HG03442 (cell line): ENCODE results near the gene IMP3.
A peak's percentile ranks its signal among the peaks of the same experiment; 100 is the strongest.

ENCODE experiments used
- ATAC-seq: cut with Tn5 transposase; IDR thresholded peaks from one replicate; pipeline ENCODE4 v1.9.1; 2021; ENCODE audit warnings: mild to moderate bottlenecking, moderate library complexity; ENCODE audit not compliant: unreplicated experiment

IMP3 gene

GRCh38 chr15:75625542-75626347 lies 14.3 kb downstream of the IMP3 start, which contains the start of gene SNUPN:
Gene SNUPN (minus strand): TSS chr15:75625725. CDS start chr15:75621051, 4,674 bp downstream.
- peak; percentile 70 for ATAC-seq

DNA sequence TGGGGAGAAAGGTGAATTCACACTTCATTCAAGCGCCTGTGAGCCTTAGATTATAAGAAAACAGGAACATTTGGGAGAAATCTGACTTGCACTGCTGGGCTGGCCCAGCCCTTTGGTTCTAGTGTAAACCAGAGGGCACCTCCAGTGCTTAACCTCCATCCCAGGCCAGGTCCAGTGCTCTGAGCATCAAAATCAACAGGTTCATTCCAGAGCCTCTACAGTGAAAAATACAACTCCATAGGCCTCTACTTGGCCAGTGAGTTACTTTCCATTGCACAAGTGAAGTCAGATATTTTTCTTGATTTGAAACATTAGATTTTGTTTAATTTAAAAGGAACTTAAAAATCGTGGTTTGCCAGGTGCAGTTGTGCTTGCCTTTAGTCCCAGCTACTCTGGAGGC lies 17.5 kb downstream of the IMP3 start:
- no peak for ATAC-seq

DNA sequence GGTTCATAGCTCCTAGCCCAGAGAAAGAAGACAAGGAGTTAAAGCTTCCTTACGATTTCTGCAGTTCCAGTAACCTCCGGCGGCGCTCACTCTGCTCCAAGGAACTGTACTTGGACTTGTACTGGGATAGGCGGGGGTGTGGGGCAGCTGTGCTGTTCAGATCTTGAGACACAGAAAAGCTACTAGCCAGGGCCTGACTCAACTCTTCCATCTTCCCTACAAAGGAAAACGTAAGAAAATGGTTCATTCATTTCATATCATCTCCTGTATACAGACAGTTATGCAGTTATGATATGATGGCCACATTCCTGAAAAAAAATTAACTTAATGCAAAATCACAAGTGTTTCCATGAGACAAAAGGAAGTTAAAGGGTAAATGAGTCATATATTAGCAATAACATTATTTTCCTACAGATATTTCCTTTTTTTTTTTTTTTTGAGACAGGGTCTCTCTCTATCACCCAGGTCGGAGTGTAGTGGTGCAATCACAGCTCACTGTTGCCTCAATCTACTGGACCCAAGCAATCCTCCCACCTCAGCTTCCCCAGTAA lies 19.1 kb downstream of the IMP3 start:
- ATAC-seq, result no peak

- ATAC-seq, result no peak
These were observed 19.8 kb downstream of the IMP3 start for GRCh38 chr15:75620058-75620820.

DNA sequence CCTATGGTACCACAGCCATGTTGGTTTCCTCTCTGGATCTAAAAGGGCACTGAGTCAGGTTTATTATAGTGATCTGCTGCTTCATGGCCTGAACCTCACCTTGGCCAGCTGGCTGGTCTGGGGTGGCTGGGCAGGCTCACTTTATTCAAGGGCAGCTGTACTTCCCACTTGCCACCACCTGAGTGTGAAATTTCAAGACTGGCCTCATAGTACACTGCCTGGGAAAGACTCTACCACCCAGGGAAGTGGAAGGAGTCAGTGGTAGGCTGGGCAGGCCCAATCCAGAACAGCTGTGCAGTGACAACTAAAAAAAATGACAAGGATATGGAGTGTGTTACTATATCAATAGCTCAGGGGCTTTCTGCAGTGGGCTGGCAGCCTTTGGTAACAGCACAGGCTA lies 23.3 kb downstream of the IMP3 start:
- no peak for ATAC-seq

DNA sequence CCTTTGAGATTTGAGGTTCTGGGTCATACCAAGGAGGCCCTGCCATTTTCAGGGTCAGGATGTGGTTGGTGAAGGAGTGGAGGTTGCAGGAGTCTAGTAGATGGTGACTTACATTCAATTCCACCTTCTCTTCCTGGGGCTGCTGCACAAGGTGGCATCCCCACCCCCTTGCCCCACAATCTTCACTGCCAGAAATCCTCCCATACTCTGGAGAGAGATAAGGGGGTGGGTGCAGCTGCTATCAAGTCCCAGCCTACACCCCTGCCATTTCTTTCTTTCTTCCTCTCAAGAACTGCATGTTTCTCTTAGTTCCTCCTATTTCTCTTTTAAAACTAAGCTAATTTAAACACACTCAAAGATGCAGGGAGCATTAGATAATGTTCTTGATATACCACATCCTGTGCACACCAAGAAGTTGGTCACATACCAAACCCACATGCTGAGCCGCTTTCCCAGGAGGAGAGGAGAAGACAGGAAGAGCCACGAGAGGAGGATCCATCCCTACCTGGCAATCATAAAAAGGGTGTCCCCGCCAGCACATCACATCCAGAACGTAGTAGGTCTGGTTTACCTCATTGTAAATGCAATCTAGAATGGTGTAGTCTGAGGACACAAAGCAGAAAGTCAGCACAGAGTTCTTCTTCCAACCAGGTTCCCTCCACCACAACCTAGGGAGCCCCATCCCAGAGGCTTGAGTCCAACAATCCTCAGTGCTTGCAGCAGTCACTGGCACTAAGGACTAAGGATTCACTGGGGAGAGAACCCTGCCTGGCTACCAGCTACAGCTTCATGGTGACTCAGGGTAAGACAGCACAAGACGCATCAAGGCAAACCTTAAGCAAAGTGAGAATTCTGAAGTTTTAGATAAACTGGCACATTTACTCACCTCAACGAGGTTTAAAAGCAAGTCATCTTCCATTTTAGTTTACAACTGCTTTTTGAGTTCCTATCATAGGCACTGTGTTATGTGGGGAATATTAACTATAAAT lies 33.0 kb downstream of the IMP3 start:
- ATAC-seq, result no peak

DNA sequence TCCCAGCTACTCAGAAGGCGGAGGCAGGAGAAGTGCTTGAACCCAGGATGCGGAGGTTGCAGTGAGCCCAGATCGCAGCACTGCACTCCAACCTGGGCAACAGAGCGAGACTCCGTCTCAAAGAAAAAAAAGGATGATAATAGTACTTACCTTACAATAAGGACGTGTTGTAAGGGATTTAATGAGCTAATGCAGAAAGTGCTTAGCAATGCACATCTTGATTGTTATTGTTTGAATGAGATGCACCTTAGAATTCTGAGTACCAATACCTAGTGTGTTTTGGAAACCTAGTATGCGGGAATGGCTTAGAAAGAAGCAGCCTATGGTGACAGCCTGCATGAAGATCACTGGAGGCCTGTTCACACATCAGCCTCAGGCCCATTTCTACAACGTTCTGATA lies 34.0 kb downstream of the IMP3 start:
- ATAC-seq, result no peak

DNA sequence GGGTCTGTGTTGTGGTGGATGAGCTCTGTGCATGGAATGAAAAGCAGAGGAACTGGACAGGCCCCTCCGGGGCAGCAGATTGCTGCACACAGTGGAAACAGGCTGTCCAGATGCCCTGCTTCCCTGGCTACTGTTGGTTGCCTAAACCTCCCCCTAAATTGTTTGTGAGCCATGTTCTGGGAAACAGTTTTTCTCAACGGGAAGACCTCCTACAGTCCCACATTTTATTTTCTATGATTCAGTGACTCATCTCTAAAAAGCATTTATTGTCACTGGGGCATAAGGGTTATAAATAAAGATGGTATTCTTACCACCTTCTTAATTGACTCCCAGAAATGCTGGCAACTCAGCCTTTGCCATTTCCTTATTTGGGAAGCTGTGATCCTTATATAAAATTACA lies 40.6 kb downstream of the IMP3 start:
- ATAC-seq, result no peak

DNA sequence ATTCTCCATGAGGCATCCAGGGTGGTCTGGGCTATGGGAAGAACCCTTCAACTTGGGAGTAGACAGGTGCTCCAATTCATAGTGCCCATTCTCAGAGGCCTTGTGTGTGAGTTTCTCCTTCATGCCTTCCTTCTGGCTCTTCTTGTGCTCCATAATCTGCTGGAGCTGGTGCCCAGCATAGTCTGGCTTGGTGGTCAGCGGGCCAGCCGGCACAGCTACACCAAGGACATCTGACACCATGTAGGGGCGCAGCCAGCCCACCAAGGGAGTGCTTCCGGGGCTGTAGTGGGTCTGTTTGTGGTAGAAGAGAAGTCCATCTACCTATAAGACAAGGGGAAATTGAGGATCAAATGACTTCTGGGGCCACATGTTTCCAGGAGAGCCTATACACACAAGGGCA lies 41.7 kb downstream of the IMP3 start:
- no peak for ATAC-seq

- no peak for ATAC-seq
These were observed 42.2 kb downstream of the IMP3 start for GRCh38 chr15:75597667-75598341.

- no peak for ATAC-seq
These were observed 43.2 kb downstream of the IMP3 start for GRCh38 chr15:75596703-75597345.

- ATAC-seq, result no peak
These were observed 45.7 kb downstream of the IMP3 start for GRCh38 chr15:75594276-75594675.

DNA sequence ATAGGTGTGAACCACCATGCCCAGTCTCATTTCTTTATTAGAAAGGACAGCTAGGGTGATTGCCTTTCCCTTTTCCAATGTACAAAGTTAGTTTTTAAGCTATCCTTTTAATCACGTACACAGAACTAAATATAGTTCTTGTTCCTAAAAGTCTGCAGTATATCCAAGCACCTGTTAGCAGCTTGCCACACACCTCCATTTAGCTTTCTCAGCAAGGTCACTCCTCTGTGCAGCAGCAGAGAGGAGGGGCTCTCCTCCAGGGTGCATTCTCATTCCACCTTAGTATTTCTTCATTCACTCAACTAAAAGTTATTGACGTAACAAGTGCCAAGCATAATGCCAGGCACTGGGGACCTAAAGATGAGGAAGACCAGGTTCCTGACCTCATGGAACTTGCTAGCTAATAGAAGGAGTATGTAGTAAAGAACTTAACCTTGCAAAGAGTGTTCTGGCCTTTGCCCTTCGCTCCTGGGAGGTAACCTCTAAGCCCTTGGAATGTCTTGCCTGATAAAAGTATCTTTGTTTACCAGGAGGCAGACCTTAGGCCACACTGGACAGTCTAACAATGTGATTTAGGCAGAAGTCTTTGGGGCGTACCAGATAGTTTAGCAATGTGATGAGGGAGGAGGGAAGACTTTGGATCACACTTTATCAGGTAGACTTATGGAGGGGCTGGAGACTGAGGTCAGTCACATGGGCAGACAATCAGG lies 48.2 kb downstream of the IMP3 start:
- ATAC-seq, result no peak

- ATAC-seq, result no peak
These were observed 49.8 kb downstream of the IMP3 start for GRCh38 chr15:75590239-75590638.
